GM12878 (cell line): ENCODE results near the gene CTXND1. TPM values are rescaled to one million over a fixed set of nuclear protein-coding genes. Genes with fewer than 3 reads are reported as not detected.

Experiments
- ATAC-seq: fragments of 200-7000 bp; cut with Tn5 transposase; 3 replicates; pipeline ENCODE4 v1.9.1; 2020; ENCODE audit warnings: mild to moderate bottlenecking, moderate library complexity
- BruUV-seq: library from RNA; stranded (reverse); fragments of 400-500 nt; replicated peaks from 2 replicates; lab custom pipeline; 2021; lab: Mats Ljungman, UMichigan
- CTCF ChIA-PET: fragments of 300-600 bp; sonication (Branson Sonifier 250); formaldehyde crosslinking; extraction: SDS; loops from one replicate; lab custom pipeline; 2021; ENCODE audit warnings: inconsistent platforms; lab: Yijun Ruan, JAX
- POLR2A ChIA-PET: fragments of 350-600 bp; formaldehyde crosslinking; extraction: SDS; loops from one replicate; lab custom pipeline; 2021; ENCODE audit warnings: inconsistent platforms; lab: Charles Lee
- RAD21 ChIA-PET: fragments of 300-600 bp; sonication (Branson Sonifier 250); formaldehyde crosslinking; loops from one replicate; lab custom pipeline; 2023; ENCODE audit warnings: antibody characterized with exemption; ENCODE audit not compliant: unreplicated experiment; lab: Charles Lee
- SMC1A ChIA-PET: fragments of 300-600 bp; sonication (Branson Sonifier 250); formaldehyde crosslinking; loops from one replicate; lab custom pipeline; 2023; ENCODE audit not compliant: unreplicated experiment, uncharacterized antibody; lab: Charles Lee
- DNase-seq: peaks from one replicate; pipeline ENCODE4 v3.0.0-alpha.2; 2011; ENCODE audit warnings: low read depth, low spot score
- FAIRE-seq: peaks from 3 replicates; lab custom pipeline; 2011; peaks lifted over from hg19 to GRCh38; lab: Jason Lieb, UNC
- H2AFZ ChIP-seq: 2 replicates; pipeline ENCODE4 v1.6.0; 2011; ENCODE audit warnings: low read depth, low read length, control low read depth; ENCODE audit not compliant: control insufficient read depth
- H3K27ac ChIP-seq: 2 replicates; pipeline ENCODE4 v1.5.1; 2011; ENCODE audit warnings: control low read depth; ENCODE audit not compliant: control insufficient read depth, insufficient read depth
- H3K27me3 ChIP-seq, 2 experiments: replicated peaks in 1 of 2; 2 replicates each; pipeline versions ENCODE4 v1.6.0 to v1.6.1; 2011; ENCODE audit warnings: low read length in 1 of 2; ENCODE audit not compliant: control insufficient read depth in 2 of 2, insufficient read depth in 2 of 2
- H3K36me3 ChIP-seq, 2 experiments: 2 replicates each; pipeline ENCODE4 v1.5.1; 2011; ENCODE audit warnings: low read length in 1 of 2; ENCODE audit not compliant: control insufficient read depth in 2 of 2, insufficient read depth in 2 of 2
- H3K4me1 ChIP-seq: 2 replicates; pipeline ENCODE4 v1.6.1; 2011; ENCODE audit warnings: mild to moderate bottlenecking, low read length, moderate library complexity, mixed read lengths; ENCODE audit not compliant: control insufficient read depth, insufficient read depth
- H3K4me2 ChIP-seq: 2 replicates; pipeline ENCODE4 v1.6.0; 2011; ENCODE audit warnings: control low read depth; ENCODE audit not compliant: control insufficient read depth, insufficient read depth
- H3K4me3 ChIP-seq: fragments of 200-600 bp; sonication (generic); 2 replicates; pipeline ENCODE4 v1.5.1; 2016
- H3K79me2 ChIP-seq: 2 replicates; pipeline ENCODE4 v1.6.0; 2011; ENCODE audit warnings: low read length; ENCODE audit not compliant: control insufficient read depth, insufficient read depth
- H3K9ac ChIP-seq: 2 replicates; pipeline ENCODE4 v1.8.0; 2011; ENCODE audit warnings: low read length, control low read depth, mixed read lengths; ENCODE audit not compliant: control insufficient read depth, insufficient read depth
- H3K9me3 ChIP-seq: replicated peaks from 3 replicates; pipeline ENCODE4 v1.5.1; 2011; ENCODE audit warnings: mild to moderate bottlenecking, low read length; ENCODE audit not compliant: control insufficient read depth, insufficient read depth
- H4K20me1 ChIP-seq: 2 replicates; pipeline ENCODE4 v1.6.0; 2011; ENCODE audit not compliant: control insufficient read depth, insufficient read depth
- BACH1 ChIP-seq: fragments of 450-650 bp; IDR thresholded peaks from 2 replicates; pipeline ENCODE4 v1.6.1; 2017; ENCODE audit warnings: mild to moderate bottlenecking, borderline replicate concordance
- BCLAF1 ChIP-seq: fragments of 450-650 bp; IDR thresholded peaks from 2 replicates; pipeline ENCODE4 v1.6.1; 2017; ENCODE audit warnings: antibody characterized with exemption, mild to moderate bottlenecking, moderate library complexity
- CEBPZ ChIP-seq: fragments of 150-350 bp; IDR thresholded peaks from 2 replicates; pipeline ENCODE4 v1.6.1; 2016; ENCODE audit warnings: low read depth, low read length
- CHD2 ChIP-seq: IDR thresholded peaks from 2 replicates; pipeline ENCODE4 v1.6.1; 2011; ENCODE audit warnings: low read depth, low read length, improper control_type of control experiment, borderline replicate concordance
- DPF2 ChIP-seq: fragments of 450-650 bp; IDR thresholded peaks from 2 replicates; pipeline ENCODE4 v1.6.1; 2017; ENCODE audit warnings: mild to moderate bottlenecking
- GABPA ChIP-seq: IDR thresholded peaks from 2 replicates; pipeline ENCODE4 v1.6.1; 2014; ENCODE audit warnings: antibody characterized with exemption, low read depth, mild to moderate bottlenecking, inconsistent platforms
- IKZF2 ChIP-seq, 2 experiments: fragments of 450-650 bp; IDR thresholded peaks; 2 replicates each; pipeline ENCODE4 v1.6.1; 2017; ENCODE audit warnings: mild to moderate bottlenecking in 2 of 2, moderate library complexity in 2 of 2
- JUNB ChIP-seq: IDR thresholded peaks from 2 replicates; pipeline ENCODE4 v1.6.1; 2016; ENCODE audit warnings: antibody characterized with exemption, mild to moderate bottlenecking
- JUND ChIP-seq: IDR thresholded peaks from 2 replicates; pipeline ENCODE4 v1.6.1; 2012; ENCODE audit warnings: low read depth, mild to moderate bottlenecking, low read length, improper control_type of control experiment, moderate library complexity
- MLLT1 ChIP-seq: fragments of 450-650 bp; IDR thresholded peaks from 2 replicates; pipeline ENCODE4 v1.6.1; 2016; ENCODE audit warnings: mild to moderate bottlenecking
- MTA2 ChIP-seq: fragments of 450-650 bp; IDR thresholded peaks from 2 replicates; pipeline ENCODE4 v1.6.1; 2016; ENCODE audit warnings: low read depth, mild to moderate bottlenecking, moderate library complexity
- POLR2AphosphoS5 ChIP-seq: IDR thresholded peaks from 2 replicates; pipeline ENCODE4 v1.6.1; 2011; ENCODE audit warnings: mild to moderate bottlenecking, low read length, inconsistent platforms
- RAD21 ChIP-seq: IDR thresholded peaks from 2 replicates; pipeline ENCODE4 v1.6.1; 2011; ENCODE audit warnings: mild to moderate bottlenecking, low read depth, low read length, moderate library complexity; ENCODE audit not compliant: insufficient read depth
- RELB ChIP-seq: fragments of 450-650 bp; IDR thresholded peaks from 2 replicates; pipeline ENCODE4 v1.6.1; 2017; ENCODE audit warnings: low read depth, mild to moderate bottlenecking, moderate library complexity
- RUNX3 ChIP-seq: IDR thresholded peaks from 2 replicates; pipeline ENCODE4 v1.6.1; 2012; ENCODE audit warnings: low read length, inconsistent platforms
- YY1 ChIP-seq: IDR thresholded peaks from 2 replicates; pipeline ENCODE4 v1.6.1; 2011; ENCODE audit warnings: low read depth, mild to moderate bottlenecking, low read length
- WGBS: methylation state at CpG from one replicate; pipeline ENCODE4 v1.1.6; 2016; ENCODE audit warnings: low lambda C conversion rate; ENCODE audit not compliant: insufficient replicate concordance, insufficient coverage; ENCODE audit errors: missing lambda C conversion rate; 5-methylcytosine and 5-hydroxymethylcytosine counted together
- in situ Hi-C: fragments of 300-500 bp; cut with MboI; formaldehyde crosslinking; loops from 9 replicates; pipeline ENCODE4 v1.14.3; 2018; ENCODE audit warnings: mixed read lengths
- intact Hi-C: fragments of 100-400 bp; cut with micrococcal nuclease; formaldehyde crosslinking; loops from one replicate; pipeline ENCODE4 v1.14.2; 2022; ENCODE audit not compliant: unreplicated experiment
- polyA plus RNA-seq, 11 experiments: library from polyadenylated mRNA; depleted of rRNA in 4 of 11; unstranded in 6 of 11; stranded (reverse) in 5 of 11; fragments of >200 nt; fragmentation: Nextera tagmentation in 4 of 11; fragmentation: Illumina TruSeq in 1 of 11; extraction: Ambion mirVana in 4 of 11; extraction: Trizol in 1 of 11; gene quantifications; 1 replicate in 1 of 11; 2 replicates in 10 of 11; pipeline versions ENCODE4 v1.2.1 to v1.2.3, GENCODE V29; 2011 to 2016; ENCODE audit warnings: inconsistent platforms in 2 of 11, missing spikeins in 2 of 11, low read depth in 1 of 11
- total RNA-seq, 4 experiments: library from RNA; depleted of rRNA in 3 of 4; stranded (reverse); fragments of >200 nt in 3 of 4; fragmentation: Illumina TruSeq in 1 of 4; extraction: Trizol in 1 of 4; gene quantifications; 2 replicates each; pipeline versions ENCODE4 v1.2.1 to v1.2.3, GENCODE V29; 2013 to 2021

CTXND1 gene
- total and polyA plus RNA-seq, 10 of the 15 experiments (the other 5 are each of a cell fraction or from before 2014, with no cell fraction given) = under 0.01 to 0.03 (median 0.02) TPM; not detected in 7

- TF ChIP-seq CEBPZ = no peak
- TF ChIP-seq RUNX3 = no peak
- no peak for TF ChIP-seq JUND
- TF ChIP-seq DPF2 = no peak
Observed at GRCh38 chr15:80194914-80195313, 57.1 kb downstream of the CTXND1 start (continued).

GRCh38 chr15:80194186-80194585 is 57.8 kb downstream of the CTXND1 start:
- Histone ChIP-seq H3K4me1 (no peaks in the 10 kb centered on the region), H3K79me2 (no peaks in the 10 kb centered on the region), H4K20me1 (no peaks in the 10 kb centered on the region; the same call in 1 of the 2 replicates), H2AFZ (no peak overlapping the region), H3K36me3 (no peaks in the 10 kb centered on the region), H3K4me2 (no peak overlapping the region), H3K27ac (no peak overlapping the region), H3K9me3 (no peaks in the 10 kb centered on the region), H3K4me3 (no peak overlapping the region), H3K9ac (no peak overlapping the region), H3K27me3 (no peaks in the 10 kb centered on the region)
- no peak for ATAC-seq
- no peak for FAIRE-seq
- BruUV-seq = no TSS peak
- RAD21 ChIA-PET = no interaction called here
- in situ Hi-C loops = no loop called here
- intact Hi-C loops = no loop called here
- SMC1A ChIA-PET = no interaction called here
- POLR2A ChIA-PET = no interaction called here
- 86% methylated on average over 1 of the region's 1 CpG for WGBS
- CTCF ChIA-PET = no interaction called here
- no peak for DNase-seq
- no peak for TF ChIP-seq POLR2AphosphoS5
- no peak for TF ChIP-seq CHD2
- TF ChIP-seq JUNB = no peak
- no peak for TF ChIP-seq MLLT1
- no peak for TF ChIP-seq IKZF2 (IDR thresholded peaks at IDR 0.05)
- TF ChIP-seq BACH1 = no peak
- no peak for TF ChIP-seq MTA2
- no peak for TF ChIP-seq RAD21
- no peak for TF ChIP-seq BCLAF1
- TF ChIP-seq YY1 = no peak
- TF ChIP-seq RELB = no peak
- no peak for TF ChIP-seq GABPA
